K562 (cell line): Measurements from ENCODE around the gene ZNF275. TPM values are rescaled to one million over a fixed set of nuclear protein-coding genes. Genes with fewer than 3 reads are reported as not detected.
A peak's percentile ranks its signal among the peaks of the same experiment; 100 is the strongest.

Experiments used
- ATAC-seq: fragments of 200-7000 bp; cut with Tn5 transposase; 3 replicates; pipeline ENCODE4 v1.9.1; 2020; ENCODE audit warnings: moderate library complexity
- BruUV-seq: library from RNA; stranded (reverse); fragments of 400-500 nt; replicated peaks from 2 replicates; lab custom pipeline; 2021; lab: Mats Ljungman, UMichigan
- CTCF ChIA-PET: fragments of 300-600 bp; formaldehyde crosslinking; extraction: SDS; loops from one replicate; lab custom pipeline; 2021; ENCODE audit warnings: low intra/inter-chr PET ratio; lab: Yijun Ruan, JAX
- POLR2A ChIA-PET: fragments of 300-600, 350-650 bp; sonication (Branson Sonifier 250); formaldehyde crosslinking; extraction: SDS; loops from one replicate; lab custom pipeline; 2021; ENCODE audit warnings: antibody characterized with exemption, inconsistent platforms; lab: Yijun Ruan, JAX
- DNase-seq, 4 experiments: peaks; one replicate each; pipeline versions ENCODE4 v3.0.0 to v3.0.0-alpha.2; 2011 to 2018; ENCODE audit warnings: low spot score in 3 of 4, mixed read lengths in 3 of 4; ENCODE audit errors: extremely low read depth in 1 of 4
- FAIRE-seq: peaks from 2 replicates; lab custom pipeline; 2011; peaks lifted over from hg19 to GRCh38; lab: Jason Lieb, UNC
- H2AFZ ChIP-seq: 2 replicates; pipeline ENCODE4 v1.6.0; 2011; ENCODE audit warnings: low read depth, low read length, control low read depth, inconsistent platforms
- H3K27ac ChIP-seq: fragments of 200-600 bp; 3 replicates; pipeline ENCODE4 v1.8.0; 2011; ENCODE audit warnings: low read depth, mild to moderate bottlenecking, control low read depth, inconsistent platforms, low read length, moderate library complexity, mixed read lengths; ENCODE audit errors: extremely low read depth
- H3K27me3 ChIP-seq, 2 experiments: fragments of 300-600 bp in 1 of 2; 2 replicates in 1 of 2; 3 replicates in 1 of 2; pipeline versions ENCODE4 v1.6.0 to v1.8.0; 2011; ENCODE audit warnings: inconsistent platforms in 2 of 2, low read length in 2 of 2, mild to moderate bottlenecking in 1 of 2, mixed read lengths in 1 of 2, moderate library complexity in 1 of 2; ENCODE audit not compliant: control insufficient read depth in 2 of 2, insufficient read depth in 2 of 2
- H3K36me3 ChIP-seq: fragments of 300-600 bp; 3 replicates; pipeline ENCODE4 v1.8.0; 2011; ENCODE audit warnings: mild to moderate bottlenecking, low read length, inconsistent platforms; ENCODE audit not compliant: control insufficient read depth, insufficient read depth
- H3K4me1 ChIP-seq, 2 experiments: fragments of 200-600 bp in 1 of 2; replicated peaks in 1 of 2; 2 replicates in 1 of 2; 3 replicates in 1 of 2; pipeline versions ENCODE4 v1.5.1 to v1.8.0; 2011; ENCODE audit warnings: inconsistent platforms in 2 of 2, low read length in 2 of 2, mild to moderate bottlenecking in 1 of 2, mixed read lengths in 1 of 2, moderate library complexity in 1 of 2; ENCODE audit not compliant: control insufficient read depth in 2 of 2, insufficient read depth in 2 of 2
- H3K4me2 ChIP-seq: 2 replicates; pipeline ENCODE4 v1.6.1; 2011; ENCODE audit warnings: low read length, control low read depth, inconsistent platforms, mixed read lengths; ENCODE audit not compliant: insufficient read depth
- H3K4me3 ChIP-seq: fragments of 200-600 bp; sonication (generic), shearing (Covaris generic); 2 replicates; pipeline ENCODE4 v1.5.1; 2016; ENCODE audit warnings: control low read depth, inconsistent platforms
- H3K79me2 ChIP-seq: fragments of 200-600 bp; 3 replicates; pipeline ENCODE4 v1.8.0; 2011; ENCODE audit warnings: low read length, inconsistent platforms; ENCODE audit not compliant: control insufficient read depth, insufficient read depth
- H3K9ac ChIP-seq, 2 experiments: 2 replicates each; pipeline versions ENCODE4 v1.6.0 to v1.6.1; 2011; ENCODE audit warnings: low read depth in 2 of 2, low read length in 2 of 2, control low read depth in 1 of 2, inconsistent platforms in 1 of 2, mild to moderate bottlenecking in 1 of 2, mixed read lengths in 1 of 2; ENCODE audit not compliant: insufficient read depth in 1 of 2
- H3K9me1 ChIP-seq: one replicate; pipeline ENCODE4 v1.6.0; 2011; ENCODE audit warnings: inconsistent platforms, mild to moderate bottlenecking, low read length, moderate library complexity; ENCODE audit not compliant: control insufficient read depth, insufficient read depth
- H3K9me3 ChIP-seq: replicated peaks from 2 replicates; pipeline ENCODE4 v1.5.1; 2011; ENCODE audit warnings: low read depth, low read length, inconsistent platforms; ENCODE audit not compliant: control insufficient read depth, insufficient read depth
- H4K20me1 ChIP-seq: replicated peaks from 2 replicates; pipeline ENCODE4 v1.6.1; 2011; ENCODE audit warnings: low read length, inconsistent platforms, mixed read lengths; ENCODE audit not compliant: control insufficient read depth, insufficient read depth
- CBFA2T3 ChIP-seq: fragments of 450-650 bp; IDR thresholded peaks from 2 replicates; pipeline ENCODE4 v1.6.1; 2017
- E2F4 ChIP-seq: sonication (generic); formaldehyde crosslinking; IDR thresholded peaks from 2 replicates; pipeline ENCODE4 v1.8.0; 2022; ENCODE audit warnings: mild to moderate bottlenecking, low read depth, missing genetic modification reagents
- GABPB1 ChIP-seq: sonication (generic); formaldehyde crosslinking; IDR thresholded peaks from 2 replicates; pipeline ENCODE4 v1.8.0; 2022; ENCODE audit warnings: mild to moderate bottlenecking, missing genetic modification reagents
- PKNOX1 ChIP-seq: fragments of 450-650 bp; IDR thresholded peaks from 2 replicates; pipeline ENCODE4 v1.6.1; 2016
- POU5F1 ChIP-seq: fragments of 150-350 bp; IDR thresholded peaks from 2 replicates; pipeline ENCODE4 v1.6.1; 2014; ENCODE audit warnings: borderline replicate concordance, low read length, low read depth, mild to moderate bottlenecking; ENCODE audit not compliant: partially characterized antibody
- XRCC5 ChIP-seq: fragments of 200-400 bp; formaldehyde crosslinking; IDR thresholded peaks from 2 replicates; pipeline ENCODE4 v1.6.1; 2017; ENCODE audit warnings: low read depth, mild to moderate bottlenecking, low read length
- ZNF175 ChIP-seq: fragments of 200-800 bp; sonication (Bioruptor generic); IDR thresholded peaks from 2 replicates; pipeline ENCODE4 v1.6.1; 2016; ENCODE audit warnings: low read depth, mild to moderate bottlenecking, missing genetic modification characterization, missing compliant biosample characterization
- ZNF280A ChIP-seq: fragments of 450-650 bp; IDR thresholded peaks from 2 replicates; pipeline ENCODE4 v1.6.1; 2018; ENCODE audit warnings: mild to moderate bottlenecking, low read depth; ENCODE audit not compliant: partially characterized antibody
- WGBS: fragments of 100-300 bp; shearing (Covaris generic); methylation state at CpG from one replicate; pipeline ENCODE4 v1.1.6; 2016; ENCODE audit warnings: low coverage, mixed read lengths; ENCODE audit not compliant: insufficient coverage; ENCODE audit errors: missing lambda C conversion rate; 5-methylcytosine and 5-hydroxymethylcytosine counted together
- in situ Hi-C: fragments of 300-500 bp; cut with MboI; formaldehyde crosslinking; loops from 4 replicates; pipeline ENCODE4 v1.15.0; 2018; ENCODE audit warnings: inconsistent platforms, mixed read lengths
- intact Hi-C: fragments of 100-400 bp; cut with micrococcal nuclease; formaldehyde crosslinking; loops from 2 replicates; pipeline ENCODE4 v1.14.2; 2022
- polyA plus RNA-seq, 8 experiments: library from polyadenylated mRNA; depleted of rRNA in 4 of 8; stranded (reverse) in 5 of 8; unstranded in 3 of 8; fragments of >200 nt; fragmentation: Nextera tagmentation in 2 of 8; fragmentation: Illumina TruSeq in 1 of 8; extraction: Ambion mirVana in 2 of 8; extraction: Trizol in 1 of 8; gene quantifications; 2 replicates each; pipeline versions ENCODE4 v1.2.1 to v1.2.3, GENCODE V29; 2011 to 2014; ENCODE audit warnings: inconsistent platforms in 1 of 8, missing spikeins in 1 of 8
- total RNA-seq, 7 experiments: library from RNA; depleted of rRNA in 6 of 7; stranded (reverse); fragments of >200 nt in 6 of 7; fragmentation: Illumina TruSeq in 2 of 7; extraction: Trizol in 2 of 7; gene quantifications; 2 replicates each; pipeline versions ENCODE4 v1.2.1 to v1.2.3, GENCODE V29; 2011 to 2021; ENCODE audit warnings: low replicate concordance in 1 of 7
- TF ChIP-seq, protein P1 (sequence below): fragments of 250-450 bp; sonication (Bioruptor Pico); IDR thresholded peaks from 2 replicates; pipeline ENCODE4 v1.5.1; 2021; ENCODE audit warnings: mild to moderate bottlenecking

The ZNF275 gene
- total and polyA plus RNA-seq, 9 of the 15 experiments (the other 6 are each of a cell fraction or from before 2014, with no cell fraction given), result 2.1 to 19.1 (median 12.0) TPM

- TF ChIP-seq GABPB1 (no peak), POU5F1 (no peak), E2F4 (CRISPR knock-in tag) (no peak), XRCC5 (no peak), PKNOX1 (peak; percentile 65), CBFA2T3 (0 out of 2 replicates have a peak, but pooled peaks have one; percentile 7), ZNF175 (CRISPR knock-in tag) (no peak), ZNF280A (no peak)
- TF ChIP-seq, protein P1, sequence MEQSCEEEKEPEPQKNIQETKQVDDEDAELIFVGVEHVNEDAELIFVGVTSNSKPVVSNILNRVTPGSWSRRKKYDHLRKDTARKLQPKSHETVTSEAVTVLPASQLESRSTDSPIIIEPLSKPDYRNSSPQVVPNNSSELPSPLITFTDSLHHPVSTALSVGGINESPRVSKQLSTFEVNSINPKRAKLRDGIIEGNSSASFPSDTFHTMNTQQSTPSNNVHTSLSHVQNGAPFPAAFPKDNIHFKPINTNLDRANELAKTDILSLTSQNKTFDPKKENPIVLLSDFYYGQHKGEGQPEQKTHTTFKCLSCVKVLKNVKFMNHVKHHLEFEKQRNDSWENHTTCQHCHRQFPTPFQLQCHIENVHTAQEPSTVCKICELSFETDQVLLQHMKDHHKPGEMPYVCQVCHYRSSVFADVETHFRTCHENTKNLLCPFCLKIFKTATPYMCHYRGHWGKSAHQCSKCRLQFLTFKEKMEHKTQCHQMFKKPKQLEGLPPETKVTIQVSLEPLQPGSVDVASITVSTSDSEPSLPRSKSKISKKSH (CRISPR knock-in tag), result no peak
- DNase-seq, result no peak
- ChIA-PET CTCF (interaction anchor here (0.7 kb wide), 1 partner anchor 246 kb away, joined by 4 read pairs; no protein-coding TSS in a partner anchor), POLR2A (no interaction called here)
- H3K9me3 ChIP-seq, result no peaks in the 10 kb centered on the region
- in situ Hi-C loops, result no loop called here
- ATAC-seq, result peak; percentile 65
- no peak overlapping the region for H3K27ac ChIP-seq
- H4K20me1 ChIP-seq, result no peaks in the 10 kb centered on the region
- no peak overlapping the region for H2AFZ ChIP-seq
- no peak for FAIRE-seq
- 0% methylated on average over 1 of the region's 13 CpGs for WGBS
- H3K36me3 ChIP-seq, result no peaks in the 10 kb centered on the region
- BruUV-seq, result no TSS peak
- no peak overlapping the region for H3K9ac ChIP-seq
- H3K4me3 ChIP-seq, result no peak overlapping the region
- H3K27me3 ChIP-seq, result no peaks in the 10 kb centered on the region; a peak in 1 of 5 replicates
- intact Hi-C loops, result no loop called here
- H3K4me2 ChIP-seq, result no peak overlapping the region
- H3K79me2 ChIP-seq, result no peaks in the 10 kb centered on the region
- H3K4me1 ChIP-seq, result peaks cover 0 to 11% of the 10 kb centered on the region in 2 experiments; a peak in 2 of 5 replicates
- no peaks in the 10 kb centered on the region for H3K9me1 ChIP-seq
These were observed 13.3 kb upstream of the ZNF275 start for GRCh38 chrX:153320555-153321184.
